Nephron (organoid): Measurements from ENCODE around the gene ULK4.
"Not testable (repeated sequence)": the region's sequence is repeated elsewhere in the genome, so short reads cannot be mapped to it uniquely, and the experiment has no call there.

ENCODE experiments used
- H3K27ac Mint-ChIP-seq, 3 experiments: 2 replicates each; pipeline ENCODE4 v1.8.0; 2020; ENCODE audit warnings: mixed read lengths in 3 of 3, mild to moderate bottlenecking in 2 of 3, moderate library complexity in 1 of 3
- H3K27me3 Mint-ChIP-seq: 2 replicates; pipeline ENCODE4 v1.8.0; 2021; ENCODE audit warnings: low read depth, mild to moderate bottlenecking, moderate library complexity, mixed read lengths
- H3K36me3 Mint-ChIP-seq: 2 replicates; pipeline ENCODE4 v1.8.0; 2020; ENCODE audit warnings: low read depth, mixed read lengths
- H3K4me1 Mint-ChIP-seq: 2 replicates; pipeline ENCODE4 v1.8.0; 2020; ENCODE audit warnings: mixed read lengths
- H3K4me3 Mint-ChIP-seq, 3 experiments: 2 replicates each; pipeline ENCODE4 v1.8.0; 2020; ENCODE audit warnings: mild to moderate bottlenecking in 3 of 3, mixed read lengths in 3 of 3, moderate library complexity in 2 of 3
- H3K9me3 Mint-ChIP-seq: 2 replicates; pipeline ENCODE4 v1.8.0; 2020; ENCODE audit warnings: mixed read lengths
- CTCF ChIP-seq, 3 experiments: fragments of 200-600 bp; sonication (generic); IDR thresholded peaks; one replicate each; pipeline ENCODE4 v1.5.0; 2021; ENCODE audit warnings: antibody characterized with exemption in 3 of 3; ENCODE audit not compliant: unreplicated experiment in 3 of 3

The ULK4 gene

GRCh38 chr3:41288785-41289184 is 673.1 kb downstream of the ULK4 start:
- Mint-ChIP-seq H3K4me3 (no peak overlapping the region), H3K9me3 (no peaks in the 10 kb centered on the region), H3K36me3 (no peaks in the 10 kb centered on the region), H3K4me1 (peaks cover 9% of the 10 kb centered on the region), H3K27me3 (no peaks in the 10 kb centered on the region), H3K27ac (no peak overlapping the region)
- no peak for TF ChIP-seq CTCF (IDR thresholded peaks at IDR 0.05; ENCODE audit: unreplicated experiment in 3 of 3)

- no peak for TF ChIP-seq CTCF (IDR thresholded peaks at IDR 0.05; ENCODE audit: unreplicated experiment in 3 of 3)
- Mint-ChIP-seq H3K9me3 (peaks cover 7% of the 10 kb centered on the region), H3K4me3 (no peak overlapping the region), H3K27ac (no peak overlapping the region), H3K4me1 (peaks cover 9% of the 10 kb centered on the region), H3K36me3 (no peaks in the 10 kb centered on the region), H3K27me3 (no peaks in the 10 kb centered on the region)
Measured at GRCh38 chr3:41286305-41286704, 675.6 kb downstream of the ULK4 start.

GRCh38 chr3:41284934-41285333 is 677.0 kb downstream of the ULK4 start:
- H3K27me3 Mint-ChIP-seq, H3K4me1 Mint-ChIP-seq, H3K4me3 Mint-ChIP-seq, H3K36me3 Mint-ChIP-seq, H3K27ac Mint-ChIP-seq: not testable (repeated sequence)
- peaks cover 16% of the 10 kb centered on the region for H3K9me3 Mint-ChIP-seq

GRCh38 chr3:41277790-41278465 is 684.0 kb downstream of the ULK4 start:
- Mint-ChIP-seq H3K4me1 (no peaks in the 10 kb centered on the region), H3K36me3 (peaks cover 9% of the 10 kb centered on the region), H3K27me3 (no peaks in the 10 kb centered on the region), H3K27ac (no peak overlapping the region), H3K4me3 (no peak overlapping the region), H3K9me3 (peaks cover 25% of the 10 kb centered on the region)
- TF ChIP-seq CTCF (IDR thresholded peaks at IDR 0.05; ENCODE audit: unreplicated experiment in 3 of 3): no peak

- TF ChIP-seq CTCF (IDR thresholded peaks at IDR 0.05; ENCODE audit: unreplicated experiment in 3 of 3): no peak
- peaks cover 25% of the 10 kb centered on the region for H3K9me3 Mint-ChIP-seq
- H3K4me3 Mint-ChIP-seq: no peak overlapping the region
- H3K36me3 Mint-ChIP-seq: peaks cover 15% of the 10 kb centered on the region
- H3K27me3 Mint-ChIP-seq: no peaks in the 10 kb centered on the region
- no peak overlapping the region for H3K27ac Mint-ChIP-seq
- H3K4me1 Mint-ChIP-seq: no peaks in the 10 kb centered on the region
Measured at GRCh38 chr3:41276191-41276590, 685.7 kb downstream of the ULK4 start.

GRCh38 chr3:41274944-41275668 is 686.8 kb downstream of the ULK4 start:
- Mint-ChIP-seq H3K4me1 (no peaks in the 10 kb centered on the region), H3K9me3 (peaks cover 16% of the 10 kb centered on the region), H3K4me3 (no peak overlapping the region), H3K27ac (no peak overlapping the region), H3K27me3 (no peaks in the 10 kb centered on the region), H3K36me3 (peaks cover 15% of the 10 kb centered on the region)
- TF ChIP-seq CTCF (IDR thresholded peaks at IDR 0.05; ENCODE audit: unreplicated experiment in 3 of 3): no peak
